ENCODE data around the gene MAN1C1.

MAN1C1 gene

DNA sequence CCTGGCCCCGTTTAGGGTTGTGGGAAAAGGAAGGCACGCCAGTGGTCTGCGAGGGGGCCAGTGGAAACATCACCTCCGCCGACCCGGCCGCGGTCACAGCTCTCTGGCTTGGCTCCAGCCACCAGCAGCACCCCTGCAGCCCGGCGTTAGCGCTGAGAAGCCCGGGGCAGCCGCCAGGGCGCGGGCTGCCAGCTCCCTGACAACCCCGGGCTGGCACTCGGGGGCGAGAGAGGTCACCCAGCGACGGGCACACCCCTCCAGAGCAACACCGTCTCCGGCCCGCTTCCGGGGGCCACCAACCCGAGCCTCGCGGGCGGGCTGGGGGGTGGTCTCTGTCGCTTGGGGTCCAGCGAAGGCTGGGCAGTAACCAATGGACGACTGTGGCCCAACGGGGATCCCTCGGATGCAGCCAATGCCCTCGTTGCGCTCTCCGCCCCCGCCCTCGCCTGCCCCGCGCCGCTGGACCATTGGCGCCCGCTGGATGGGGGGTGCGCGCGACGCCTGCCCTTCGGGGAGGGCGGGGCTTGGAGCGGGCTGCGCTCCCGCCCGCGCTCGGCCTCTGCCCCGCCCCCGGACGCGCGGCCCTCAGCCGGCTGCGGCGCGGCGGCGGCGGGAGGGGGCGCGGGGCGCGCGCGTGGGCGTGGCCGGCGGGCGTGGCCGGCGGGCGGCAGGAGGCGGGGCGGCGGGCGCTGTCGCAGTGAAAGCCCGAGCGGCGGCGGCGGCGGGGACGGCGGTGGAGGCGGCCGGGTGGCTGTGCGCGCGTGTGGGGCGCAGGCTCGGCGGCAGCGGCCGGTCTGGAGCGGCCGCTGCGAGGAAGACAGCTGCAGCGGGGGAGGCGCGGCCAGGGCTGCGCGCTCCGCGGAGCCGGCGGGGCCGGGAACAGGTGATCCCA lies at the start of gene MAN1C1:
Gene MAN1C1 (plus strand): TSS at position 697 of the 892 bp plus-strand sequence. CDS start 1,007 bp downstream, outside the sequence.
- DNase-seq (ENCODE audit: low spot score): peak; percentile 94

DNA sequence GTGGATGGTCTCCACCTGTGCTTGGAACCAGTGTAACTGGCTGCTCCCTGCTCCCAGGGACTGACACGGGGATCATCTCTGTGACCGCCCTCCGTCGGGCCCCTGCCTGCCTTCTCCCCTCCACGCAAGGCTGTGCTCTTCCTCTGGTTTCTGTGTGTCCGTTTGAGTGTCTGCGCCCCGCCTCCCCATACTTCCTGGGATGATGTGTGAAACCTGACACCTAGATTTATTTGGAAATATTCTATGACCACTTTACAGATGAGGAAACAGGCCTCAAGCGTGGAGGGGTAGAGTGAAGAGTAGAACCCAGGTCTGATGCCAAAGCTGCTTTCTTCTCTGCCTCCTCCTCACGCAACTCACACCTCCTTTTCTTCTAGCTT lies 48.9 kb upstream of the MAN1C1 start:
- no peak for DNase-seq (ENCODE audit: low spot score)

DNA sequence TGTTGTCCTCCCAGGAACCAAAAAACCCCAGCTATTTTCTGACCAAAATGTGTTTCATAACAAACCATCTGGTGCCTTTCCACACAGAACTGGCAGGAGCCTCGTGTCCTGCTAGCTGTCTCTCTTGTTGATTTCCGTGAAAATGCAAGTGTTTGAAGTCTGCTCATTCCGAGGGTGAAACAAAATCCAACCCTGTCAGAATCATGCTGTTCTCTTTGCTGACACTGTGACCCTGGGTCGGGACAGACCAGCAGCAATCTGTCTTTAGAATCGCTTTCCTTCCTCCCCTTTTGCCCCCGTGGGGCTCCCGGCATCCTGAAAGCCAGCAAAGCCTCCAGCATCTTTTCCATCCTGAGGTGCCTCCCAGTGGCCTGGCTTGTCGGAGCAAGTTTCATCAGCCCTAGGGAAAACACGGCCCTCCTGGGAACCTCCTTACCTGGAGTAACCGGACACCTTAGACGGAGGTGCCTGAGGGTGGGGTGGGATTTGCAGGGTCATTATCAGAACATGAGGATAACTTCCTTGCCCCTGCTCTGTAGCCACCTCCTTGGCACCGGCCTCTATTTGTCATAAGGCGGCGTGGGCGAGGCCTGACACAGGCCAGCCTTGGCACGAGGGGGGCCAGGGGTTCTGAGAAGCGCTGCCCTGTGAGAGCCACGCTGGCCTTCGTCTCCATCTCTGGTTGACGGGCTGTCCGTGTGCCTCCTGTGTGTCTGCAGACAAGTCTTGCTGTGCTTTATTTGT lies 48.3 kb upstream of the MAN1C1 start:
- DNase-seq (ENCODE audit: low spot score): peak; percentile 45

DNA sequence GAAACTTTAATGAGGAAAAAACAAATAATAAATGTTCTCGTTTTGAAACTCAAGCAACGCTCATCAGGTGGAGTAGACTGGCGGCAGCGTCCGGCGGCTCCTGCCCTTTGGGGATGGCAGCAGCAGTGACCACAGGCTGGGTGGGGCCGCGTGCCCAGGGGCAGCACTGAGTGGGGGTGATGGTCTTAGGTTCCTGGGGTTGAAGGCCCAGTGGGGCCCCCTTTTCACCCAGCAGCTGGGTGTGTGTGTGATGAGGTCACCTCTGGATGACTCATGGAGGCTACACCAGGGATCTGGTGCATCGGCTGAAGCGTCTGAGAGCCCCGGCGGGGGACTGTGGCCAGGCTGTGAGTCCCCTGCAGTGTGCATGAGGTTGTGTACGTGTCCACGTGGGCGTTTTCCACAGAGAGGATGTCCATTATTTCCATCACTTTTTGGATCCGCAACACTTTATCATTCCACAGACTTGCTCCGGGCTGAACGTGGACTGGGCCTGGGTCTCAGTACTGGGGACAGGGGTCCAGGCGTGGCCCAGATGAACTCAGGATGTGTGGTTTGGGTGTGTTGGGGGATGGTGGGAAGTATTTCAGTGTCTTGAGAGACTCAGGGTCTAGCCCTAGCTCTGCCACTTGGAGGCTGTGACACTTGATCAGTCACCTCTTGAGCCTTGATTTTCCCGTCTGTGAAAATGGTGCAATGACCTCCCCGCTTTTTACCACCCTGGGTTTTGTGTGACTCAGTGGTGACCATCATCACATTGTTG lies 47.6 kb upstream of the MAN1C1 start:
- peak; percentile 90 for DNase-seq (ENCODE audit: low spot score)

DNA sequence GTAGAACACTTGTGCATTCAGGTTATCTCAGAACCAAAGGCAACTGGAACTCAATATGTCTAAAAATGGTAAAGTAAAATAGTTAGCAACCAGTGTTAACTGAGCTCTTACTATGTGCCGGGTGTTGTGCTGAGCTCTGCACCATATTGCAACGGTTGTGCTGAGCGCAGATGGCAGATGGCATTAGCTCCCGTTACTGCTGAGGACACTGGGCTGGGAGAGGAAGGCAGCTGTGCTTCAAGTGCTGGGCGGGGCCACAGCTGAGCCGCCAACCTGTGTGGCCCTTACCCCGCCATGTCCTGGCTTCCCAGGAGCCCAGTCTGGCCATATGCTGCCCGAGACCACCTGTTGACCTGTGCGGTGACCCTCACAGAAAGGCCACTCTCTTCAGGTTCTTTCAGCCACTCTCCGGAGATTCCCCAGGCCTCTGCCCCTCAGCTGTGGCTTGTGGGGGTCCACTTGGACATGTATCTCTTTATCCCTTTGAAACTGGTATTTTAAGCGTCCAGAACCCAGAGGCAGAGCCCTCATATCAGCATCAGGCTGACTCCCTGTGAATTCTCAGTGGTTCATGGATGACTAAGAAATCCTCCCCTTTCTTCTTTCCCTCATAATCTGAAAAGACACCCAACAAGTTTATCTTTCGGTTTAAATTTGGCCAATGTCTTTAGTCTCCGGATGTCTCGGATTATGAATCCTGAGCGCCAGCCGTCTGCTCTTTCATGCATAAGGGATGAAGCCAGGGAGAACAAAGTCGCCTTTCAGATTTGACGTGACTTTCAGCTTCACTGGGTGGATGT lies 46.8 kb upstream of the MAN1C1 start:
- DNase-seq (ENCODE audit: low spot score): no peak

DNA sequence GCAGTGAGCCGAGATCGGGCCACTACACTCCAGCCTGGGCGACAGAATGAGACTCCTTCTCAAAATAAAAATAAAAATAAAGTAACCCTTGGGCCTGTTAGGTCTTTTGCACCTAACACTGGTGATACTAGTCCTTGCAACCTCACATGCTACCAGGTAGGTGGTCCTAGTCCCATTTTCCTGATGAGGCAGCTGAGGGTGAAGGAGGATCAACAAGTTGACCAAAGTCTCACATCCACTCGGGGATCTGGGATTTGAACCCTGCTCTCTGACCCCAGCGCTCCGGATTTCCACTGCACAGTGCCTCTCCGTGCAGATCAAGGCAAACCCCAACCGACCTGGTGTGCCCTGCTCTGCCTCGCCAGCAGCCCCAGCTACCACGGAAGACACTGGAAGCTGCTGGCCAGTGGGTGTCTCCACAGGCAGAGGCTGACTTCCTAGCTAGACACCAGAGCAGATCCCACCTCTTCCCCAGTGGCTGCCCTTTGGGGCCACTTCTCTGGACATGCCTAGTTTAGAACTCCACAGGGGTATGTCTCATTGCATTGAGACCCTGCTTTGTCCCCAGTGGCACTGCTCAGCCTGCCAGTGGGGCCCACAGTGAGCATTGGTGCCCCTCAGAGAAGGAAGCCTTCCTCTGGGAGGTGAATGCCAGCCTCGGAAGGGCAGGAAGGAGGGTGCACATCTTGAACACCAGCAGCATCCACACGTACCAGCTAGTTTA lies 45.6 kb upstream of the MAN1C1 start:
- DNase-seq (ENCODE audit: low spot score): no peak

DNA sequence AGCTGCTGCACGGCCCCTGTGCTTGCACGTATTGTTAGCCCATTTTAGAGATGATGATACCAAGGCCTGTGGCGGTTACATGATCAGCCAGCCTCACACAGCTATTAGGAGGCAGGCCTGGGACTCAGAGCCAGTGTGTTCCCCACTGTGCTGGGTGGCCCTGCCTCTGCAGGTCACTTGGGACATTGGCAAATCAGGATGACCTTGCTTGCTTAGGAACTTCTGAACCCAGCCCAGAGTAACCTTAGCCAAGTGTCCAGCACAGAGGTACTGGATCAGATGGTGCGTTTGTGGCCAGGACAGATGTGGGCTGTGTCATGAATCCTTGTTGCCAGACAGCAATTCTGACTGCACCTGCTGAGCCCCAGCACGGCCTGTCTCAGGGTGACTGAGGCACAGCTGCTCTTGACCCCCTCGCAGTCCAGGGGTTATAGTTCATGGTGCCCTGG lies 45.0 kb upstream of the MAN1C1 start:
- DNase-seq (ENCODE audit: low spot score): no peak

DNA sequence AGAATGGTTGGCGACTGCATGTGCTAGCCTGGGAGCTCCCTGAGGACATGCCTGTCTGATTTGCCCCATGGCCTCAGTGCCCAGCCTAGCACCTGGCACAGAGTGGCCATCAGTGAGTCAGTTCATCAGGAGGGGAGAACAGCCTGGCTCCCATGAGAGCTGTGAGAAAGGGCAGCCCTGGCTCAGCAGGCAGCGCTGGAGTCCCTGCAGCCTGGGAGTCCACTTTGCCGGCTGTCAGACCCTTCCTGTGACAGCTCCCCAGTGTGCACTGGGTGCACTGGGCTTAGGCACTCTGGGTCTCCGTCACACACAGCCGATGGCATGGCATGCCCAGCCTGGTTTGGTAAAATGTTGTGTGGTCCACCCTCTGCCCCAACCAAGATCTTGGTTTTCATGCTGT lies 44.5 kb upstream of the MAN1C1 start:
- DNase-seq (ENCODE audit: low spot score): no peak

DNA sequence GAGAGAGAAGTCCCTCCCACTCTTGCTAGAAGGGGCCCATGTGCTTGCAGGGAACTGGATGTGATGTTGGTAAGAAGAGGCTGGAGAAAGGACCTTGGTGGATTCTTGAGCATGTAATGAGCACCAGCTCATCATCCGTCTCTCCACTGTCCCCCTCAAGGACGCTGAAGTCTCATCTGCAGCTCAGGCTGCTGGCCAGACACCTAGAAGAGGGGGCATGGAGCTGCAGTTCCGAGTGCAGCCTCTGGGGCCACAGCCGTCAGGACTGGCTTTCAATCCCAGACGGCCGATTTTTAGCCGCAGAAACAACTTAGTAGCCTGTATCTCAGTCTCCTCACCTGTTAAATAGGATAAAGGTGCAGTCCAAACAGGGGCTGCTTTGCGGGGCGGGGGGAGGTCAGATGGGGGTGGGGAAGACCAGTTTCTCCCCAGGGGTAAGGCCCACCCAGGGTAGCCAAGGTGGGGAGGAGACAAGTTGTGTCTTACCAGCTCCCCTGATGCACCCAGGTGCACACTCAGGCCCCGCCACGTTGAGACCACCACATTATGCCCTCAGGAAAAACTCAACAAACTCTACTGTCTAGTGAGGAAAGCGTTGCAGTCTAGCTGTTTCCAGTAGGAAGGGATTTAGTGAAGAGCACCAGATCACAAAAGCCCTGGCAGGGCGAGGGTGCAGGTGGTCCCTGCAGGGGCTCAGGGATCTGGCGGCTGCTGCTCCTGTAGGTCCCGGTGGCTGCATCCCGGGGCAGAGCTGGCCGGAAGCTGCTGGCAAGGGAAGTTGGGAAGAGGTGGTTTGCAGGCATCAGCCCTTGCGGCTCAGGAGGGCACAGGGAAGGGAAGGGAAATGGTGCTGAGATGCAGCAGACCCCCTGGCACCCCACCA lies 43.6 kb upstream of the MAN1C1 start:
- DNase-seq (ENCODE audit: low spot score): peak; percentile 83

DNA sequence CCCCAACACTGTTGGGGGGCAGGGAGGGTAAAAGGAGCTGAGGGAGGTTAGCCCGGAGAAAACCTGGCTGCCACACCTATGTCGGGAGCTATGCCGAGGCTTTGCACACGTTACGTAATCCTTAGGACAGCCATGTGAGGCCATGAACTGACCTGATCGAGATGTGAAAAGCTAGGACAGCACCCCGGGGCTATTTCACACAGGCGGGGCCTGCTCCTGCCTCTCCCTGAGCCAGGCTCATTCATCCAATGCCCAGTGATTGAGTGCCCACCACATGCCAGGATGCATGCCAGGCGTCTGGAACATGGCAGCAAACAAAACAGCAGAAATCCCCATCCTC lies 43.0 kb upstream of the MAN1C1 start:
- DNase-seq (ENCODE audit: low spot score): no peak

DNA sequence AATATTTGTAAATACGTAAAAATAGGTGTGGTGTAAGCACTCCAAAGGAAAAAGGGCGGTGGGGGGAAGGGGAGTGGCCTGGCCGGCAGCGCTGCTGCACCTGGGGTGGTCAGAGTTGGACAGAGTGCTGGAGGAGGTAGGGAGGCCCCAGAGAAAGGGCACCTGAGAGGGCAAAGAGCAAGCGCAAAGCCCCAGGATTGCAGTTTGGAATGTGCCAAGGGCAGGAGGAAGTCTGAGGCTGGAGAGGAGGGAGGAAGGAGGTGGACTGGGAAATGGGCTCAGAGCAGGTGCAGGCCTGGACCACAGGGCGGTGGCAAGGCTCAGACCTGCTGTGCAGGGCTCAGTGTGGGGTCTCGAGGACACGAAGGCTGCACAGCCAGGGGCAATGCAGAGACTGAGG lies 42.6 kb upstream of the MAN1C1 start:
- no peak for DNase-seq (ENCODE audit: low spot score)

DNA sequence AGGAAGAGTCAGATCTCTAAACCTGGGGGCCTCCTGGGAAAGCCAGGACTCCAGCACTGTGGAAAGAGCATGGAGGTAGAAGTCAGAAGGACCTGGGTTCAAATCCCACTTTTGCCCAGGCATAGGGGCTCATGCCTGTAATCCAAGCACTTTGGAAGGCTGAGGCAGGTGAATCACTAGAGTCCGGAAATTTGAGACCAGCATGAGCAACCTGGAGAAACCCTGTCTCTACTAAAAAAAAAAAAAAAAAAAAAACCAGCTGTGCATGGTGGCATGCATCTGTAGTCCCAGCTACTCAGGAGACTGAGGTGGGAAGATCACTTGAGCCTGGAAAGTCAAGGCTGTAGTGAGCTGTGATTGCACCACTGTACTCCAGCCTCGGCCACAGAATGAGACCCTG lies 41.4 kb upstream of the MAN1C1 start:
- DNase-seq (ENCODE audit: low spot score): no peak

DNA sequence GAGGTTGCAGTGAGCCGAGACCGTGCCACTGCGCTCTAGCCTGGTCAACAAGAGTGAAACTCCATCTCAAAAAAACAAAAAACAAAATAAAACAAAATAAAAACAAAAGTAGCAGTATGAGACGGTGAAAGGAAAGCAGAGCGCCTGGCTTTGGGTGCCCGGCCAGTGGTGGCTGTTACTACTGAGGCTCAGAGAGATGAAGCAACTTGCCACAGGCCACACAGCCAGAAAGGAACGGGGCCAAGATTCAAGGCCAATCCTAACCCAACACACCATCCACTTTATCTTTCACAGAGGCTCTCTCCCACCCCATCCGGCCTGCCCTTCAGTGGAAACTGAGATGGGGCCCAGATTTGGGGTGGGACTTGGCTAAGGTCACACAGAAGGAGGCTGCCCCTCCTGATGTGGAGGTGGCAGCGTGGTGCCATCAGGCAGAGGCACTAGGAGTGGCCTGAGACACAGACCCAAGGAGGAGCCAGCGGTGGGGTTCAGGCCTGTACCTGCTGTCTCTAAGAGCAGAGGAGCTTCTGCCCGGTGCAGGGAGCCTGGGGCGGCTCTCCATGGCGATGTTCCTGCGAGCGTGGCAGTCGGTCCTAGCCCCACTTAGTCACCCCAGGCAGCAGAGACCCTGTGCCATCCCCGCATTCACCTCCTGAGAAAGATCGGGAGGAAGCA lies 40.0 kb upstream of the MAN1C1 start:
- DNase-seq (ENCODE audit: low spot score): no peak

DNA sequence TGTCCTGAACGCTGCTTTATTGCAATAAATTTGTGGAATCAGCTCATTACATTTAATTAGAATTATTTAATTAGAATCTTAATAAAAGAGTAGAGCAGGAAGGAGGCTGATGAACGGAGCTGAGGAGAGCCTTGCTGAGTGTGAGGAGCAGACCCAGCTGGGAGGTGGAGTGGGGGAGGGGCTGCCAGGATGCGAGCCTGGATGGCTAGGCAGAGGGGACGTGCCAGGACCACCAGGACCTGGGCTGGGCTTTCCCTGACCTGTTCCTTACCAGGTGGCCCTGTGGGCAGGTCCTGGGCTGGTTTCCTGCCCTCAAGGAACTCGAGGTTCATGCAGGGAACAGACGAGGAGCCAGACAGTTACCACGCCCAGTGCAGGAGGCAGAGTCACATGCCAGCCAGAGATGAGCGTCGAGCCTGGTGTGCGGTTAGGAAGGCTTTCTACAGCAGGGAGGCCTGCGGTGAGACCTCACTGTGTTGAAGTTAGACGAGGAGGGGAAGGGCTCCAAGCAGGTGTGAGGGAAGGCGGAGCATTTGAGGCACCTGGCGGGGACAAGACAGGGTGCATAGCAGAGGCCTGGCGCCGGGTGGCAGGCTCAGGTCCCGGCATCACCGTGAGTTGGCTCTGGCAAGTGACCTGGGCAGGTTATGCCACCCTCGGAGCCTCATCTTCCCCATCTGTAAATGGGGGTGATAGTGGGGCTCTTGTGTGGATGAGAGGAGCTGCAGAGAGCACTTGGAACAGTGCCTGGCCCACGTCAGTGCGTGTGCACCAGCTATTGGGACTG lies 39.3 kb upstream of the MAN1C1 start:
- no peak for DNase-seq (ENCODE audit: low spot score)

DNA sequence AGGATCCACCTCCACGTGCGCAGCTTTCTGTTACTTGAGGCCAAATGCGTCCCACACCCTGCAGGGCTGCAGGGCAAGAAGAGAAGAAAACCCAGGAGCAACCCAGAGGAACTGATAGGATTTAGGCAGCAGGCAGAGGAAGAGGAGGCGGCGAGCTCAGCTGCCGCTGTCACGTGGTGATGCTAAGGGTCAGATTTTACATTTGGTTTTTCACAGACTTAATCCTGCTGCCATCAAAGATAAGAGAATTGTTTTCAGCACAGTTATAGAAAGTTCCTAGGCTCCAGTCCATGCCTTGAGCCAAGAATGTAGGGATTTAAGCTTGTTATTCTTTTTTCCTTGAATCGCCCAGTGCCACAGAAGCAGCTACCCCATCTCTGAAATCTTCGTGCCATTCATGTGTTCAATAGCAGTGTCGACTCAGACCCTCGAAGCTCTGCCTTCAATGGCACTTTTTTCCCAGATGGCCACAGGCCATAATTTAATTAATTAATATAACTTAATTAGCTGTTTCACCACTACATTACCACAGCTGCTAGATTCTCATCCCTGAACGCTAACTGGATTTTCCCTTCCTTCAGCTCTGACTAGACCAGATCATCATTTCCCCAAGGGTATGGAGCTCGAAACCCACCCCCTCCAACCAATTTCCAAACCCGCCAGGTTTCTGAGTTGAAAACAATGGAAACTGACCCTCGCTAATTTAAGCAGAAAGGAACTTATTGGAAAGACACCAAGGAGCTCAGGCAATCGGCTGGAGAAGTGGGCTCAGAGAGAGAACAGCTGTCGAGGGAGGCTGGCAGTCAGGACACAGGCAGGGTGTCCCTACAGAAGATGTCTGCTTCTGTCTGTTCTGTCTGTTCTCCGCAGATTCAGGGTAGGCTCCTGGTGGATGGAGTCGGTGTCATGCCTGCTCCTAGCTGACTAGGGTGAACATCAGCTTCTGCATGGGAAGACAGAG lies 37.0 kb upstream of the MAN1C1 start:
- DNase-seq (ENCODE audit: low spot score): no peak

DNA sequence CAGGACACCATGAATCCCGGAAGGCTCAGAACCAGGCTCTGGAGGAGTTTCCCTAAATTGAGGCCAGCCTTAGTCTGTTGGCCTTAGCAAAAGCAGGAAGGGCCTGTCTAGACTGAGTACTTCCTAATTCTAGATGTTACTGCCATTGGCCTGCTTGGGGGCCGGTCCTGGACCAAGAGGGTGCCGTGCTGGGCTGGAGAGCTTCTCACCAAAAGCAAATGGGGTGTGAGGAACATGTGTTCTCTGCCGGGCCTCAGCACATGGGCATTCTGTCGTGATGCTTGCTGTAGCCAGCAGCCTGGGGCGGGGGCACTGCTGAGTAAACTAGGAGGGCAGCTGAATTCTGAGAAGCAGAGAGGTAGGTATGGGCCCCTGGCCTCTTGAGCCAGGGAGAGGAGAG lies 35.7 kb upstream of the MAN1C1 start:
- DNase-seq (ENCODE audit: low spot score): no peak

DNA sequence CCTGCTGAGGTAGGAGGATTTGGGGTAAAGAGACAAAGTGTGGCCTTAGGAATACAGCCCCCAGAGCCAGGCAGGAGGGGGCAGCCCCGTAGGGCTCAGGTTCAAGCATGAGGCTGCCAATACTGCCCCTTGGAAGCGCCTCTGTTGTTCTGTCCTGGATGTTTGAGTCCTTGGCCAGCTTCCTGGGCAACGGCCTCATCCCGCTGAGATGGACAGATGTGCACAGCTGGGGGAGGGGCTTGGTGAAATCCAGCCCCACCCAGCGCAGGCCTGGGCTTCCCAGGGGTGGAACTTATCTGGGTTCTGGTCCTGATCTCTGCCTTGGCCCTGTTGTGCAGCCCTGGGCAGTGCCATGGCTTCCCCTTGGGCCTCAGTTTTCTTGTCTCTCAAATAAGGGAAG lies 34.8 kb upstream of the MAN1C1 start:
- DNase-seq (ENCODE audit: low spot score): no peak
